DMS 273 (cell line): ENCODE results near the gene OPRD1.
"Not testable (repeated sequence)": the region's sequence is repeated elsewhere in the genome, so short reads cannot be mapped to it uniquely, and the experiment has no call there.

Source experiments
- DNase-seq: peaks from one replicate; lab custom pipeline; 2025; ENCODE audit not compliant: unreplicated experiment; lab: John Stamatoyannopoulos, UW

Gene OPRD1

DNA sequence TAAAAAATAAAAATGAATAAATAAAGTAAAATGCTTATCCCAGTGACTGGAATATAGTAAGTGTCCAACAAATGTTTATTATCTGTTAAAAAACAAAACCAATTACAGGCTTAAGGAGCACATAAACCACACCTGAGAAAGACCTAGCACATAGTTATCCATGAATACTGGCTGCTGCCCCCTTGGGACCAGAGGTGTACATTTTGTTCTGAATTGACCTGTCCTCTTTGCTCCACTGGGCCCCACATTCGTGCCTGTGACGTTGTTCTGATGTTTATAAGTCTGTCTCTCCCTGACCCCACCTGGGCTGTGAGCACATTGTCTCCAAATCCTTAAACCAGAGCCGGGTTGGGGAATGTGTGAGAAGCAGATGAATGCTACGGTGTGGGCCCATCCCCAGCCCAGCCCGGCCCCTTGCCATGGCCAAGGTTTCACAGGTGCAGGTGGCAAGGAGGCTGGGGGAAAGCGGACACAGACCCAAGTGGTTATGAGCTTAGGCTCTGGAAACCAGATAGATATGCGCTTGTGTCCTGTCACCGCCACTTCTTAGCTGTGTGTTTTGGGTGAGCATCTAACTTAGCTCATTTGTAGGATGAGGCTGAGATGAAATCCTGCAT lies 29.1 kb downstream of the OPRD1 start:
- DNase-seq, result no peak

DNA sequence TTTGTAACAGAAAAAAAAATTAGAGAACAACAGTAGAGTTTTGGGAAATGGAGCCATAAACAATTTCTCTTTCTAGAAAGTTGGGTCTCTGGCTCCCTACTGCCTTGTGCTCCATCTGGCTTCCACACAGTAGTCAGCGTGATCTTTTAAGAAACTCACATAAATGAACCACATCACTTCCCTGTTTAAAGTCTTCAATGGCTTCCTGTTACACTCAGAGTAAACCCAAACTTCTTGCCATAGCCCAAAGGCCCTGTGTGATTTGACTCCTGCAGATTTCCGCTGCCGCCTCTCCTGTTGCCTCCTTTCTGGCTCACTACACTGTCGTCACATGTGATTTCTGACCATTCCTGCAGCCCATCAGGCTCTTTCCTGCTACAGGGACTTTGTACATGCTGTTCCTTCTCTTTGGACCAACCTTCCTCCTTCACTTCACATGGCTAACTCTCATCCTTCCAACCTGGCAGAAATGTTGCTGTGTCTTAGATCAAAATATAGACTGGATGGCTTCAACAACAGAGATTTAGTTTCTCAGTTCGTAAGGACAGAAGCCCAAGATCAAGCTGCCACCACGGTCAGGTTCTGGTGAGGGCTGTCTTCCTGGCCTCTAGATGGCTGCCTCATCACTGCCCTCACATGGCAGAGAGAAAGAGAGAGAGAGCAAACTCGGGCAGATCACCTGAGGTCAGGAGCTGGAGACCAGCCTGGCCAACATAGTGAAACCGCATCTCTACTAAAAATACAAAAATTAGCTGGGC lies 34.0 kb downstream of the OPRD1 start:
- peak; percentile 51 for DNase-seq

DNA sequence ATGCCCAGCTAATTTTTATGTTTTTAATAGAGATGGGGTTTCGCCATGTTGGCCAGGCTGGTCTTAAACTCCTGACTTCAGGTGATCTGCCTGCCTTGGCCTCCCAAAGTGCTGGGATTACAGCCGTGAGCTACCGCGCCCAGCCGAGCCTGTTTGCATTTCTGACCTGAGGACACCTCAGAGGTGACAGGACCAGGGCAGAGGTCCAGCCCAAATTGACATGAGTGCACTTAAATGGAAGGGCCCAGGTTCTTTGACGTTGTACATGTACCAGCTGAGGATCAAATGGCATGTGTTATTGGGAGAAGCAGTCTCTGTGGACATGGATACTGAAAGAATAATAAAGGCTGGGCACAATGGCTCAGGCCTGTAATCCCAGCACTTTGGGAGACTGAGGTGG lies 35.2 kb downstream of the OPRD1 start:
- not testable (repeated sequence) for DNase-seq

DNA sequence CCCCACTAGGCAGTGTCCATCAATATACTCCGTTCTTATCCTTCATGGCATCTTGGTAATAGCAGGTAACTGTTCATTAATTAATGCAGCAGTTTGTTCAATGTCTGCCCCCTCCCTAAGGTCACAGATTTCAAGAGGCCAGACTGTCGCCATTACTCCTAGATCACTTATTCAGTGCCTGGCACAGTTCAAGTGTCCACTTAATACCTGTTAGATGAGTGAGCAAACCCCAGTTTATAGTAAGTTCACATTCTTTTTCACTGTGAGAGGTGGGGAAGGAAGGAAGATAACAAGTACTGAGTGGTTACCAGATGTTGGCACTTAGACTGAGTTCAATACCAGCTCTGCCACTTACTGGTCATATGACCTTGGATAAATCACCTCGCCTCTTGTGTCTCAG lies 36.4 kb downstream of the OPRD1 start:
- no peak for DNase-seq

DNA sequence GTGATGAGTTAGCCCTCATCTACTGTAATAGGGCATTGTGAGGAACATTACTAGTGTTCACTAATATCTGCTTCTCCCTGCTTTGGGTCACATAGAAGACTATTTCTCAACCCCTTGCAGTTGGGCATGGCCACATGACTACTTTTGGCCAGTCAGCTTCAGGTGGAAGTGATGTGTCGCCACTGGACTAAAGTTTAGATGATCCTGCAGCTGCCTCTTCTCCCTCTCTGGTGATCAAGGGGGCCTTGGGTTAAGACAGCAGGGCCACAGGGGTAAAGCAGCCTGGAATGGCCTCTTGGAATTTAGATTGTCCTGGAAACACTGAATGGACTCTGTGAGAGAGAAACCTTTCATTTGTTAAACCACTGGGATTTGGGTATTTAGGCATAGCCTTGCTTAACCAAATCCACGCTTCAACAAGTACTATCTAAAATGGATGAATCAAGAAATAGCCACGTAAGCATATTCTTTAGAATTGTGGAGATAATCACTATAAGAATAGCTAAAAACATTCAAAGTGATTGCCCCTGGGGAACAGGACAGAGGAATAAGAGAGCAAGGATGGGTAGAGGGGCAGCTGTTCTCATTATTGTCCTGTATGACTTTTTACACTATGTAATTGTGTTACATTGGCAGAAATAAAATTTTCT lies 41.2 kb downstream of the OPRD1 start:
- DNase-seq, result no peak

DNA sequence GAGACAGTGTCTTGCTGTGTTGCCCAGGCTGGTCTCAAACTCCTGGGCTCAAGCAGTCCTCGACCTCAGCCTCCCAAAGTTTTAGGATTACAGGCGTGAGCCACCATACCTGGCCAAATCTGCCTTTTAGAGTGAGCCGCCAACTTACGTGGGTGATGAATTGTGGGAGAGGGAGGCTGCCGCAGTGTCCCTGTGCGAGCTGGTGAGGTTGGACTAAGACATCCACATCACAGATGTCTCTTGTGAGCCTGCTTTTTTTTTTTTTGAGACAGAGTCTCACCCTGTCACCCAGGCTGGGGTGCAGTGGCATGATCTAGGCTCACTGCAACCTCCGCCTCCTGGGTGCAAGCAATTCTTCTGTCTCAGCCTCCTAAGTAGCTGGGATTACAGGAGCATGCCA lies 42.4 kb downstream of the OPRD1 start:
- not testable (repeated sequence) for DNase-seq

DNA sequence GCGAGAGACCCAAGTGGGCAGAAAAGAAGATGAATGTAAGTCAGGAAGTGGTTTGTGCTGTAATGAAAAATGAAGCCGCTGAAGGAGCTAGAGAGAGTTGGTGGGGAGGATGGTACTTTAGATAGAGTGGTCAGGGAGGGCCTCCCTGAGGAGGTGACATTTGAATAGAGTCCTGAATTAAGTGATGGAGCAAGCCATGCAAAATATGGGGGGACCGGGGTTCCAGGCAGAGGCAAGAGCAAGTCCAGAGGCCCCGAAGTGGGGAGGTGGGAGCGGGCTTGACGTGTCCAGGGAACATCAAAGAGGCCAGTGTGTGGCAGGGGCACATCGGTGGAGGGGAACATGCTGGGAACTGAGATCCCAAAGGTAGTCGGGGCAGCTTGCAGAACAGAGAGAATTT lies 43.1 kb downstream of the OPRD1 start:
- DNase-seq, result no peak

DNA sequence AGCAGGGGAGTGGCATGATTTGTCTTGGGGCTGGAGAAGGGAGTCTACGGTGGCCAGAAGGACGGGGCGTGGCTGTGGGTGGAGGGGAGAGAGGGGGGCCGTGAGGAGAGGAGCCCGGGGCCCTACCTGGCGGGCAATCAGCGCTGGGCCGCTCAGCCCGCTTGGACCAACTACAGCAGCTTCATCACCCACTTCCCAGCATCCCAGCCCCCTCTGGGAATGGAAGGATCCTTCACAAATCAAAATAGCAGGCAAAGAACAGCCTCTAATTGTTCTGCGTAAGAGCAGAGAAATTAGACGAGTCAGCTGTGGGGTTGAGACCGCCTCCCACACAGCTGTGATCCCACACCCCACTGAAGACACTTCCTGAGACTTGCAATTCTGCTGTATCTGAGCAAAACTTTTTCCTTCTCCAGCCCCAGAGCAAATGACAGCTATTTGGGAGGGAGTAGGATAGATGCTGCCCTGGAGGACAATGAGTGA lies 43.5 kb downstream of the OPRD1 start:
- DNase-seq, result no peak

DNA sequence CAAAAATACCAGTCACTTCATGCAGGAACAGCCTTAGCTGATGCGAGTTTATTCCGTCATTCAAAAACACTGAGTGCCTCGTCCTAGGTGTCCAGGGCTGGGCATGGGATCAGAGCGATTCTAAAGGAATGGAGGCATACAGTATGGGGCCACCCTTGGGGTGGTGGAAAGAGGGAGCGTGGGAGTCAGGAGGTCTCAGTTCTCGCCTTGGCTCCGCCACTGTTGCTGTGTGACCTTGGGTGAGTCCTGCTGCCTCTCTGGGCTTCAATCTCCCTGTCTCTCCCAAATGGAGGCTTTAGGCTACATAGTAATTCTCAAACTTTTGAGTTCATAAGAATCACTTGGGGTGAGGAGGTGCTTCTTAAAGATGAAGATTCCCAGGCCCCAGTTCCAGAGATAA lies 44.0 kb downstream of the OPRD1 start:
- no peak for DNase-seq

DNA sequence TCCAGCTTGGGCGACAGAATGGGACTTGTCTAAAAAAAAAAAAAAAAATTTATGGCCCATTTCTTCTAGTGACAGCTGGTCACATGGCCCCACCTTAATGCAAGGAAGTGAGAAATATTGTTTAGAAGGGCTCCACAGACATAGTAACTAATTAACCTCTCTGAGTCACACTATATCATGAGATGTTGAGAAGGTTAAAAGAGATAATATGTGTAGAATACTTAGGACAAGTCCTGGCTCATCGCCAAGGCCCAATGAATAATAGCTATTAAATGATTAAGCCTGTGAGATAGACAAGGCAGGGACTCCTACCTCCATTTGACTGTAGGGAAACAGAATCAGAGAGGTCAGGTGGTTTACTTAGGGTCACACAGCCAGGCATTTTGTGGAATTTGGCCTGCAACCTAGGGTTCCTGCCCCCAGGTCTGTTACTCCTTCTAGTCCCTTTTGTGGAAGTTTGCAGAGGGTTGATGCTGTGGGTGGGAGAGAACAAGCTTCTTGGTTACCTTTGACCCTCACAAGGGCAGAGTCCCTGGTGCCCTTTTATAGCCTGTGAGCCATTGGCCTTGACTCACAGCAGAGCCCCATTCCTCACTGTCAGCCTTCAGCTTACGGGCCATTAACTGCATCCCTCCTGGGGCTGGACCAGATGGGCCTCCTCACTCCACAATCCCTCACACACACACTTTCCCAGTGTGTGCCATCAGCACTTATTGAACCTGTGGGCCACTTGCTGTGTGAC lies 48.5 kb downstream of the OPRD1 start:
- peak; percentile 92 for DNase-seq

DNA sequence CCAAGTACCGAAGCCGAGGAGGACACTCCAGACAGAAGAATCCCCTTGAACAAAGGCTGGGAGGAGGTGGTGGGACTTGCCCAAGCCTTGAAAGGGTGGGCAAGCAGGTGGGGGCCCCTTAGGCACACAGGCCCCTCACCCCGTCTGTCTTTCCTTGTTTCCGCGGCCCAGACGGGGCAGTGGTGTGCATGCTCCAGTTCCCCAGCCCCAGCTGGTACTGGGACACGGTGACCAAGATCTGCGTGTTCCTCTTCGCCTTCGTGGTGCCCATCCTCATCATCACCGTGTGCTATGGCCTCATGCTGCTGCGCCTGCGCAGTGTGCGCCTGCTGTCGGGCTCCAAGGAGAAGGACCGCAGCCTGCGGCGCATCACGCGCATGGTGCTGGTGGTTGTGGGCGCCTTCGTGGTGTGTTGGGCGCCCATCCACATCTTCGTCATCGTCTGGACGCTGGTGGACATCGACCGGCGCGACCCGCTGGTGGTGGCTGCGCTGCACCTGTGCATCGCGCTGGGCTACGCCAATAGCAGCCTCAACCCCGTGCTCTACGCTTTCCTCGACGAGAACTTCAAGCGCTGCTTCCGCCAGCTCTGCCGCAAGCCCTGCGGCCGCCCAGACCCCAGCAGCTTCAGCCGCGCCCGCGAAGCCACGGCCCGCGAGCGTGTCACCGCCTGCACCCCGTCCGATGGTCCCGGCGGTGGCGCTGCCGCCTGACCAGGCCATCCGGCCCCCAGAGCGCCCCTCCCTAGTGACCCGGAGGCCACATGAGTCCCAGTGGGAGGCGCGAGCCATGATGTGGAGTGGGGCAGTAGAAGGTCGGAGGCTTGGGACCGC lies 50.8 kb downstream of the OPRD1 start:
- DNase-seq, result no peak

DNA sequence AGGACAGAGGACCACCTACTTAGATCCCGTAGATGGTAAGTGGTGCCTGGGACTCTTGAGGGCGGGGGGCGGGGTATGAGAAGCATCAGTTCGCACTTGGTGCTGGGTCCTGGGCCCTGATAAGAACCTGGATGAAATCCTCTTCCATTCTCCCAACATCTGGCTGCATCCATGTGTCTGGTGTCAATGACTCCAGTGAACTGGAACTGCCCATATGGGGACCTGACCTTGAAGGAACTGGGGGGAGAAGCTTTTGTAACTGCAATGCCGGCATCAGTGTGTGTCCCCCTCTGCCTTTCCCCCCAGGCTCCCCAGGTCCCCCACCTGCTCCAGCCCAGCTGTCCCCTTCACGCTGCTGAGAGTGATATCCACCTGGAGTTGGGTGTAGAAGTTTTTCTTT lies 52.7 kb downstream of the OPRD1 start:
- peak; percentile 92 for DNase-seq

DNA sequence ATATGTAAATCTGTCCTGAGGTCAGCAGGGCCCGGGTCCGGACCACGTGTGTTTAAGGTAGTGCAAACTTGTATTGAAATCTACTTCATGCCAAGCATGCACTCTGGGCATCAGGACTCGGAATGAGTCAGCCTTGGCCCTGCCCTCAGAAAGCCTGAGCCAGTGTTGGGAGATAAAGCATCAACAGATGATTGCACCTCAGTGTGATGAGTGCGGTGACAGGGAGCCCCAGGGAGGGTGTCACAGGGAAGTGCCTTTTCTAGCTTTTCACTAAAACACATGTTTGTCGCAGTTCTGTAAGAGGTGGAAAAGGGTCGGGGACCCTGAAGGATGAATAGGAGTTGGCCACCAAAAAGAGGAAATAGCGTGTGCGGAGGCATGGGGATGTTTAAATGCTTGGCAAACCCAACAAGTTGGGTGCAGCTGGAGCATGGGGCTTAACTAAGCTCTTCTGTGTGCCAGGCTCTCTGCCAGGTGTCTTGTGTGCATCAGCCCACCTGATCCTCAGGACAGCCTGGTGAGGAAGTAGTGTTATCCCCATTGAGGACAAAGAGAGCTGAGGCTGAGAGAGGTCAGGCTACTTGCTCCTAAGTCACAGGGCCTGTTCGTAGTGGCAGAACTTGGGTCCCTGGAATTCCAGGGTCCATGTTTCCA lies 54.2 kb downstream of the OPRD1 start:
- DNase-seq, result peak; percentile 46

DNA sequence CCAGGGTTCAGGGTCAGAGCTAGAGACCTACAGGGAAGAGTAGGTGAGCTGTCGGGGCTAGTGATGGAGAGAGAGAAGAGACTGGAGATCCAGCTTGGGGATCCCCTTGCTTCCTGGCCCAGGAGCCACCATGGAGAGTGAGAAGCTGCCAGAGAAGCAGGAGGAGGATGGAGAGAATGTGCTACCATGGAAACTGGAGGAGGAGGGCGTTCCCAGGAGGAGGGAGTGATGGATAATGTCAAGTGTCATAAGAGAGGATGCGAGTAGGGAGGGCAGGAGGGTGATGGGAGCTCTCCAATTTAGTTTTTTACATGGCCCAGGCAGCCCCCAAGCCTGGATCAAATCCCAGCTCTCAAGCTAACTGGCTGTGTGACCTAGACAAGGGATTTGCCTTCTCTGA lies 55.9 kb downstream of the OPRD1 start:
- peak; percentile 31 for DNase-seq

DNA sequence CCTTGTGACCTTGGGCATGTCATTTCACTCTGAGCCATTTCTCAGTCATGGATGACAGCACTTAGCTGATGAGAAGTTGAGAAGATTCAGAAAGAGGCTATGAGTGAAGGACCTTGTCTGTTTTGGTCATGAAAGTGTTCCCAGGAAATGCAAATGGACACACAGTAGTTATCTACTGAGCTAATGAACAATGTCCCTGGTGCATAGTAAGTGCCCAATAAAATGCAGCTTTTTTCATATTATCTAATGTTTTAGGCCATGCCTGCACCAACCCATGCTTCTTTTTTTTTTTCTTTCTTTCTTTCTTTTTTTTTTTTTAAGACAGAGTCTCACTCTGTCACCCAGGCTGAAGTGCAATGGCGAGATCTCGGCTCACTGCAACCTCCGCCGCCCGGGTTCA lies 58.0 kb downstream of the OPRD1 start:
- DNase-seq, result no peak

DNA sequence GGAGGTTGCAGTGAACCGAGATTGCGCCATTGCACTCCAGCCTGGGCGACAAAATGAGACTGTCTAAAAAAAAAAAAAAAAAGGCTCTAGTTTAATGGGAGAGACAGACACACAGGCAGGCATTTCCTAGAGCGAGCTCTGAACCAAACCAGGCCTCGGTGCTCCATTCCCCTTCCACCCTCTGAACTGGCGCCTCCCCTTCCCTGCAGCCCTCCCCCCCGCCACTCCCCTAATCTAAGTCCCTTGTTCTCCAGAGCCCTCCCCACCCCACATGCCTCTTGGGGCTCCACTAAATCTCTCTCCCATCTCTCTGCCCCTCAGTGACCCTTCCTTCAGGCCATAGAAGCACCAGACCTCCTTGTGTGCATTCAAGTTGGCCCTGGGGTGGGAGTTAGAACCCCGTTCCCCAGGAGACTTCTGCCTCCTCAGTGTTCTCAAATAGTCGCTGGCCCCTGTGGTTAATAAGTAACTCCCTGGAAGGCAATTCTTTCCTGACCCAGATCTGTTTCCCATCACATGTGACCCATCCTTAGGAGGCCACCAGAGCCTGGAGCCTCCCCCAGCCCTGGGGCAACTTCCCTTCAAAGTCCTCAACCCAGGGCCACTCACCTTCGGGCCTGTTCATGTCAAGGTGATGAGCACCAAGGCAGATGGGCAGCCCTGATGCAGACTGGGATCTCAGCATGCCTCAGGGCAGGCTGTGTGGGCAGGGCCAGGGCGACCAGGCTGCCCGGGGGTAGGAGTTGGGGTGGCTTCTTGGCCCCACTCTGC lies 59.8 kb downstream of the OPRD1 start:
- no peak for DNase-seq

DNA sequence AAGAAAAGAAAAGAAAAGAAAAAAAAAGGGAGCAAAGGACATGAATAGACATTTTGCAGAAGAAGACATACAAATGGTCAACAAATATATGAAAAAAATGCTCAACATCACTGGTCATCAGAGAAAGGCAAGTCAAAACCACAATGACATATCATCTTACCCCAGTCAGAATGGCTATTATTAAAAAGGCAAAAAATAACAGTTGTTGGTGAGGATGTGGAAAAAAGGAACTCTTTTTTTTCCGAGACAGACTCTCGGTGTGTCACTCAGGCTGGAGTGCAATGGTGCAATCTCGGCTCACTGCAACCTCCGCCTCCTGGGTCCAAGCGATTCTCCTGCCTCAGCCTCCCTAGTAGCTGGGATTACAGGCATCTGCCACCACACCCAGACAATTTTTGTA lies 63.2 kb downstream of the OPRD1 start:
- not testable (repeated sequence) for DNase-seq

DNA sequence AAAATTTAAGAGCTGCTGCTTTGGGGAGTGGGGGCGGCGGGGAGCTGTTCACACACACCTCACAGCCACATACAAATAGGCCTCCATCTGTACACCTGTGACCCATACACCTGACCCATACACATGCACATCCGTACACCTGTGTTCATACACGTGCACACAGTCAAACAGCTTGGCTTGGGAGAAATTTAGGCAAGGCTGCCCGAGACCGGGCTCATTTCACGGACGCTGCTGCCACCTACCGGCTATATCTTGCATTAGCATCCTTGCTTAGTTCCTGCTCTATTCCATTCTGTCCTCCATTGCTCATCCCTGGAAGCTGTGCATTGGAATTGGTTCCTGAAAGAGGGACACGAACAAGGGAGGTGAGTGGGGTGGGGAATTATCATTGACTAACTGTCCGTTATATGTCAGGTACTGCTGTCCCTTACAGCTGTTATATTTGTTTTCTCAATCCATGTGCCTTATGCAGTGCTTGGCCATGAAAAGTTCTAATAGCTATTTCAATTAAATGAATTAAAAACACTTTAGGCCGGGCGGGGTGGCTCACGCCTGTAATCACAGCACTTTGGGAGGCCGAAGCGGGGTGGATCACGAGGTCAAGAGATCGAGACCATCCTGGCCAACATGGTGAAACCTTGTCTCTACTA lies 65.3 kb downstream of the OPRD1 start:
- DNase-seq, result peak; percentile 91

DNA sequence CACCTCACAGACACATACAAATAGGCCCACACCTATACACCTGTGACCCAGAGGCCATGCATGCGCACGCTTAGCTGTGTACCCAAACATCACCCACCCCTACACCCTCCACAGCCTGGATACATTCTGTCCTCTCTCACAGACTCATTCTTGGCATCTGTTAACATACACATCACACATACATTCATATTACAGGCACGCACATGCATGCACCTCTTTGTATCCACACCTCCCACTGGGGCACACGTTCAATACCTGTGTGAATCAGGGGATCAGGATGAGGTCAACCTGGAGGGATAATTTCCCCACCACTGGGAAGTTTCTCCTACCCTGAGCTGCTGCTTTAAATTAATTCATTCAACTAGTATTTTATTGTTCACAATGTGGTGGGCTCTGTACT lies 66.8 kb downstream of the OPRD1 start:
- no peak for DNase-seq
